RWPE2 (cell line): ENCODE results near the gene SLK.
A peak's percentile ranks its signal among the peaks of the same experiment; 100 is the strongest.

ENCODE experiments used
- ATAC-seq: fragments of 200-7000 bp; cut with Tn5 transposase; 3 replicates; pipeline ENCODE4 v1.9.1; 2021; ENCODE audit warnings: low read depth
- DNase-seq: peaks from one replicate; pipeline ENCODE4 v3.0.0-alpha.2; 2020; ENCODE audit warnings: low spot score
- H3K27ac ChIP-seq: fragments of 450-650 bp; 2 replicates; pipeline ENCODE4 v1.5.1; 2017; ENCODE audit warnings: mild to moderate bottlenecking; ENCODE audit not compliant: poor library complexity, severe bottlenecking
- H3K27me3 ChIP-seq: fragments of 250-450 bp; sonication (Bioruptor Pico); 2 replicates; pipeline ENCODE4 v1.5.1; 2021; ENCODE audit warnings: mild to moderate bottlenecking, moderate library complexity; ENCODE audit not compliant: insufficient read depth, poor library complexity, severe bottlenecking
- H3K36me3 ChIP-seq: fragments of 250-450 bp; sonication (Bioruptor Pico); 2 replicates; pipeline ENCODE4 v1.5.1; 2020; ENCODE audit warnings: low read depth, mild to moderate bottlenecking, moderate library complexity
- H3K4me1 ChIP-seq: fragments of 250-450 bp; sonication (Bioruptor Pico); 2 replicates; pipeline ENCODE4 v1.5.1; 2021; ENCODE audit warnings: mild to moderate bottlenecking, moderate library complexity; ENCODE audit not compliant: insufficient read depth, poor library complexity, severe bottlenecking
- H3K4me3 ChIP-seq: fragments of 250-450 bp; sonication (Bioruptor Pico); 2 replicates; pipeline ENCODE4 v1.5.1; 2021; ENCODE audit warnings: mild to moderate bottlenecking, moderate library complexity; ENCODE audit not compliant: severe bottlenecking
- H3K9me3 ChIP-seq: fragments of 250-450 bp; sonication (Bioruptor Pico); 2 replicates; pipeline ENCODE4 v1.5.1; 2021; ENCODE audit warnings: mild to moderate bottlenecking, moderate library complexity; ENCODE audit not compliant: severe bottlenecking
- CTCF ChIP-seq: fragments of 450-650 bp; IDR thresholded peaks from one replicate; pipeline ENCODE4 v1.5.1; 2017; ENCODE audit warnings: mild to moderate bottlenecking, moderate library complexity; ENCODE audit not compliant: poor library complexity, severe bottlenecking

SLK gene

DNA sequence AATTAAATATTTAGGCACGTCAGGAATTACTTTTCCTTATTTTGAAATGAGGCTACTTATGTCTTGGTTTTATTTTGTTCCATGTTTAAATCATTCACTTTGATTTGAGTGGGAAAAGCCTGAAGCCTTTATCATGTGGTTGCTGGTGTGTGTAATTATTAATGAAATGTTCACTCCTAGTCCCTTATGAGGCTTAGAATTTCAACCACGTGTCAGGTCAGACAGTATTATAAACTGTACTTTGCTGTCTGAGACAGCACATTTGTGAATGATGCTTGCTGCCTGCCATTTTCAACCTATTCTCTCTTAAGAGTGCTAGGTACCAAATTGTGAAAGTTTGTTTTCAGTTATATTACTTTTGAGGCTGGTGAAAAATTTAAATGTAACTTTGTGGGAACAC lies 59.8 kb downstream of the SLK start:
- Histone ChIP-seq H3K27ac (no peak overlapping the region), H3K4me3 (no peak overlapping the region)

DNA sequence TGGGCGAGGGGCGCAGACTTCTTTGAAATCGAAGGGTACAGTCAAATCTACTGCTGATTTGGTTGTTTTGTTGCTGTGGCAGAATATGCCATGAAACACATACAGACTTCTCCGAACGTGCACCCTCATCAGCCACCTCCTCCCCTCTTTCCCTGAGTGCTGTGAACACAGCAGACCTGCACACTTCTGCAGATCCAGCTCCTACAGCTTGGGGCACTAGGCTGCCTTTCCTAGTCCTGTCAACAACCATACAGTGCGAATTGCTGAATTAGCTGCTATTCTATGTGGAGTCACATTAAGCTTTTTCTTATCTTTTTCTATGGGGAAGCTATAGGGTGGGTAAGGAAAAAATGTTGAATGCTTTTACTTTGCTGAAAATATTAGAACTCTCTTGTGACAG lies 61.2 kb downstream of the SLK start:
- no peak overlapping the region for H3K4me3 ChIP-seq
- no peaks in the 10 kb centered on the region for H3K27me3 ChIP-seq
- TF ChIP-seq CTCF = peak; percentile 63
- ATAC-seq (peak; percentile 91), DNase-seq (no peak)
- no peaks in the 10 kb centered on the region for H3K9me3 ChIP-seq
- no peaks in the 10 kb centered on the region for H3K4me1 ChIP-seq
- H3K27ac ChIP-seq = no peak overlapping the region
- H3K36me3 ChIP-seq = peaks cover 91% of the 10 kb centered on the region

More for the DNA sequence above, 59.8 kb downstream of the SLK start:
- Histone ChIP-seq H3K27me3 (no peaks in the 10 kb centered on the region), H3K4me1 (no peaks in the 10 kb centered on the region), H3K9me3 (no peaks in the 10 kb centered on the region), H3K36me3 (peaks cover 92% of the 10 kb centered on the region)
- ATAC-seq = no peak
- no peak for DNase-seq
- no peak for TF ChIP-seq CTCF

GRCh38 chr10:104028823-104029520 lies 62.0 kb downstream of the SLK start:
- Histone ChIP-seq H3K36me3 (peaks cover 91% of the 10 kb centered on the region), H3K4me3 (no peak overlapping the region), H3K9me3 (no peaks in the 10 kb centered on the region), H3K27ac (no peak overlapping the region), H3K27me3 (no peaks in the 10 kb centered on the region), H3K4me1 (no peaks in the 10 kb centered on the region)
- TF ChIP-seq CTCF = no peak
- DNase-seq (no peak), ATAC-seq (no peak)

DNA sequence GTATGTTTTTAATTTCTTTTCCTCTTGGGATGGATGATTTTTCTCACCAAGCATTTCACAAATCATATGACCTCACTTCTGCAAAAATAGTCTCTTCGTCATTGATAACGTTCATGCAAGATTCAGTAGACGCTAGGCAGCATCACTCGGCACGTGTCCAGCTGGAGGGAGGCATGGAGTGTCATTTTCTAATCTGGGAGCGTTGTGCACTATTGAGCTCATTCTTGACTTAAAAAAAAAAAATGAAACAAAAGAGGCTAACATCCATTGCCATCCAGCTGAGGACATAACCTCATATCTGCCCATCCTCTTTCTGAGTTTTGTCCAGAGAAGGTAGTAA lies 62.6 kb downstream of the SLK start:
- no peak overlapping the region for H3K4me3 ChIP-seq
- no peak for DNase-seq
- TF ChIP-seq CTCF = no peak

DNA sequence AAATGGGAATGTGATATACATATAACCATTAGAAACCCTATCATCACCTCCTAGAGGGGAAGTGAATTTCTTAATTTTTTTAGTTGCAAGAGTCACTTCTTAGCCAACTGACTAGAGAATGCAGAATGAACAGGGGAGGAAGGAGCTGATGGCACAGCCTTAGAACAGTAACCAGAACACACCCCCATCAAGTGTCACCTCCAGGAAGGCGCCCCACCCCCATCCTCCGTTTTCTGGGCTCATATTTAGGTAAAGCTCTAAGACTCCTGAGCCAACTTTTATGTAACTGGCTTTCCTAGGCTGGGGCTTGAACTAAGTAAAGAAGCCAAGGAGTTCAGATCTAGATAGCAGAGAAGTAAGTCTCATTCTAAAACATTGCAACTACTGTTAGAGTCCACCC lies 64.7 kb downstream of the SLK start:
- no peak for ATAC-seq
- no peaks in the 10 kb centered on the region for H3K4me1 ChIP-seq
- H3K27ac ChIP-seq = no peak overlapping the region
- H3K27me3 ChIP-seq = no peaks in the 10 kb centered on the region
- no peak overlapping the region for H3K4me3 ChIP-seq
- peaks cover 88% of the 10 kb centered on the region for H3K36me3 ChIP-seq
- H3K9me3 ChIP-seq = no peaks in the 10 kb centered on the region
- no peak for TF ChIP-seq CTCF
- DNase-seq = no peak

More for the DNA sequence above, 62.6 kb downstream of the SLK start:
- Histone ChIP-seq H3K27me3 (no peaks in the 10 kb centered on the region), H3K27ac (no peak overlapping the region), H3K4me1 (no peaks in the 10 kb centered on the region), H3K36me3 (peaks cover 92% of the 10 kb centered on the region), H3K9me3 (no peaks in the 10 kb centered on the region)
- ATAC-seq = no peak
